GM23338 (cell line): ENCODE results near the gene PGR.

Source experiments
- CTCF ChIP-seq, 2 experiments: fragments of 200-600 bp in 1 of 2; sonication (generic) in 1 of 2; conservative IDR thresholded peaks; 2 replicates each; pipeline versions ENCODE4 v1.5.1 to v1.6.1; 2016 to 2017; ENCODE audit warnings: antibody characterized with exemption in 2 of 2, low read depth in 2 of 2, mild to moderate bottlenecking in 2 of 2, moderate library complexity in 1 of 2
- EZH2 ChIP-seq: fragments of 200-600 bp; sonication (generic); IDR thresholded peaks from one replicate; pipeline ENCODE4 v1.8.0; 2017; ENCODE audit warnings: antibody characterized with exemption, mild to moderate bottlenecking, low read depth; ENCODE audit not compliant: unreplicated experiment
- EZH2phosphoT487 ChIP-seq: fragments of 200-600 bp; sonication (generic); IDR thresholded peaks from one replicate; pipeline ENCODE4 v1.8.1; 2018; ENCODE audit warnings: antibody characterized with exemption; ENCODE audit not compliant: unreplicated experiment
- POLR2AphosphoS5 ChIP-seq: IDR thresholded peaks from 2 replicates; pipeline ENCODE4 v1.6.1; 2016; ENCODE audit warnings: antibody characterized with exemption, low read depth

GRCh38 chr11:101022256-101022655 is 107.4 kb downstream of the PGR start:
- TF ChIP-seq EZH2phosphoT487 (no peak), CTCF (conservative IDR thresholded peaks at IDR 0.05; ENCODE audit: low read depth in 2 of 2) (no peak), POLR2AphosphoS5 (no peak), EZH2 (no peak)
